Stomach (tissue), 4 donors: ENCODE measurements around the gene KRTAP22-1.

Experiments used
- EP300 ChIP-seq: sonication (generic); formaldehyde crosslinking; IDR thresholded peaks from one replicate; pipeline ENCODE4 v1.6.1; 2017; ENCODE audit warnings: antibody characterized with exemption
- POLR2A ChIP-seq, 4 donors: fragments of 450-650 bp; IDR thresholded peaks; one replicate each; pipeline ENCODE4 v1.6.1; 2016; ENCODE audit warnings: antibody characterized with exemption in 4 of 4, control low read depth in 2 of 4, mild to moderate bottlenecking in 1 of 4, moderate library complexity in 1 of 4
- POLR2AphosphoS5 ChIP-seq, 3 donors: sonication (generic); formaldehyde crosslinking; IDR thresholded peaks; one replicate each; pipeline ENCODE4 v1.6.1; 2016; ENCODE audit warnings: antibody characterized with exemption in 3 of 3
- TF ChIP-seq, protein P1 (sequence below), 7 experiments: fragments of 450-650 bp in 4 of 7; fragments of 200-600 bp in 3 of 7; sonication (generic) in 3 of 7; IDR thresholded peaks; one replicate each; pipeline ENCODE4 v1.5.1; 2016 to 2019; ENCODE audit warnings: antibody characterized with exemption in 7 of 7, control low read depth in 2 of 7, mild to moderate bottlenecking in 1 of 7

DNA sequence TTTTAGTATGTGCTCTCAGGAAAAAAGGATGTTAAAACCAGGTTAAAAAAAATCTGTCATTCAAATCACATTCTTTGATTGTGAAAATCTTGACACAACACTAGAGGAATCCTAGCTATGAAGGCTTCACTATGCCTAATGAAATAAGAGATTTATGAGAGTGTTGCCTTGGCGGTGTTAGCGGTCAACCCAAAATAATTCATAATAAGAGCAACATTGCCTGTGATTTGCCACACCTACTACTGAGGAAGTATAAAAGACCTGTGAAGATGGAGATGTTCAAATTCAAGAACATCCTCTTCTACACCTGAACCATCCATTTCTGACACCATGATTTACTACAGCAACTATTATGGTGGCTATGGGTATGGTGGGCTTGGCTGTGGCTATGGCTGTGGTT lies 15.2 kb downstream of the KRTAP22-1 start, which contains the start of gene KRTAP20-1:
- TF ChIP-seq, protein P1, sequence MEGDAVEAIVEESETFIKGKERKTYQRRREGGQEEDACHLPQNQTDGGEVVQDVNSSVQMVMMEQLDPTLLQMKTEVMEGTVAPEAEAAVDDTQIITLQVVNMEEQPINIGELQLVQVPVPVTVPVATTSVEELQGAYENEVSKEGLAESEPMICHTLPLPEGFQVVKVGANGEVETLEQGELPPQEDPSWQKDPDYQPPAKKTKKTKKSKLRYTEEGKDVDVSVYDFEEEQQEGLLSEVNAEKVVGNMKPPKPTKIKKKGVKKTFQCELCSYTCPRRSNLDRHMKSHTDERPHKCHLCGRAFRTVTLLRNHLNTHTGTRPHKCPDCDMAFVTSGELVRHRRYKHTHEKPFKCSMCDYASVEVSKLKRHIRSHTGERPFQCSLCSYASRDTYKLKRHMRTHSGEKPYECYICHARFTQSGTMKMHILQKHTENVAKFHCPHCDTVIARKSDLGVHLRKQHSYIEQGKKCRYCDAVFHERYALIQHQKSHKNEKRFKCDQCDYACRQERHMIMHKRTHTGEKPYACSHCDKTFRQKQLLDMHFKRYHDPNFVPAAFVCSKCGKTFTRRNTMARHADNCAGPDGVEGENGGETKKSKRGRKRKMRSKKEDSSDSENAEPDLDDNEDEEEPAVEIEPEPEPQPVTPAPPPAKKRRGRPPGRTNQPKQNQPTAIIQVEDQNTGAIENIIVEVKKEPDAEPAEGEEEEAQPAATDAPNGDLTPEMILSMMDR (IDR thresholded peaks at IDR 0.05): no peak
- TF ChIP-seq POLR2A (IDR thresholded peaks at IDR 0.05) (no peak), EP300 (no peak), POLR2AphosphoS5 (IDR thresholded peaks at IDR 0.05) (no peak)
